NT2/D1 (cell line): ENCODE measurements around the gene CCR1.

Experiments used
- SUZ12 ChIP-seq: IDR thresholded peaks from 2 replicates; pipeline ENCODE4 v1.6.1; 2011; ENCODE audit not compliant: insufficient read length, insufficient read depth; ENCODE audit errors: extremely low read depth
- YY1 ChIP-seq: IDR thresholded peaks from 2 replicates; pipeline ENCODE4 v1.6.1; 2011; ENCODE audit not compliant: insufficient read length, insufficient read depth
- ZNF274 ChIP-seq: IDR thresholded peaks from 2 replicates; pipeline ENCODE4 v1.6.1; 2011; ENCODE audit warnings: mild to moderate bottlenecking, low read depth, low read length

- TF ChIP-seq ZNF274 (no peak), YY1 (no peak), SUZ12 (no peak)
Observed at GRCh38 chr3:46193436-46193835, 14.7 kb downstream of the CCR1 start.
